ENCODE measurements around the gene GNRH2. TPM values are rescaled to one million over a fixed set of nuclear protein-coding genes. Genes with fewer than 3 reads are reported as not detected.
A peak's percentile ranks its signal among the peaks of the same experiment; 100 is the strongest.

GNRH2 gene
- total RNA-seq, 1 donor from 2014 or later, result 0.37 TPM

GRCh38 chr20:3077618-3078134 is 34.3 kb downstream of the GNRH2 start:
- H3K27ac ChIP-seq, result no peak overlapping the region
- DNase-seq (ENCODE audit: low spot score), result no peak
- H3K27me3 Mint-ChIP-seq (ENCODE audit: insufficient read depth, low read depth), result peaks cover 27% of the 10 kb centered on the region
- H3K36me3 ChIP-seq, result no peaks in the 10 kb centered on the region
- TF ChIP-seq EZH2 (IDR thresholded peaks at IDR 0.05) (no peak), CTCF (IDR thresholded peaks at IDR 0.05) (no peak), EZH2phosphoT487 (IDR thresholded peaks at IDR 0.05) (no peak)
- H3K79me2 ChIP-seq (ENCODE audit: low read depth), result no peaks in the 10 kb centered on the region
- H3K27me3 ChIP-seq, result peaks cover 71% of the 10 kb centered on the region
- H3K27ac Mint-ChIP-seq, result no peak overlapping the region
- H3K9me3 Mint-ChIP-seq, result peaks cover 2% of the 10 kb centered on the region
- H3K36me3 Mint-ChIP-seq, result no peaks in the 10 kb centered on the region
- no peak overlapping the region for H2AFZ ChIP-seq (replicated peaks)
- no peak overlapping the region for H3K4me2 ChIP-seq
- H3K4me3 ChIP-seq, result no peak overlapping the region
- H3K9me3 ChIP-seq (ENCODE audit: low read depth), result no peaks in the 10 kb centered on the region
- H3K4me1 ChIP-seq, result no peaks in the 10 kb centered on the region
- peaks cover 5% of the 10 kb centered on the region for H3K4me1 Mint-ChIP-seq
- no peak overlapping the region for H3K4me3 Mint-ChIP-seq
- H4K20me1 ChIP-seq (ENCODE audit: low read depth), result no peaks in the 10 kb centered on the region
- H3K9ac ChIP-seq, result no peak overlapping the region
- H3F3A ChIP-seq (ENCODE audit: low read depth), result no peaks in the 10 kb centered on the region

GRCh38 chr20:3080939-3081388 is 37.5 kb downstream of the GNRH2 start:
- H3K9me3 Mint-ChIP-seq, result peaks cover 2% of the 10 kb centered on the region
- Histone ChIP-seq H3K4me3 (no peak overlapping the region), H3K27me3 (peaks cover 73% of the 10 kb centered on the region), H3K4me1 (no peaks in the 10 kb centered on the region), H3K79me2 (ENCODE audit: low read depth) (no peaks in the 10 kb centered on the region), H3K4me2 (no peak overlapping the region), H3K27ac (no peak overlapping the region), H3K9ac (no peak overlapping the region), H3K9me3 (ENCODE audit: low read depth) (no peaks in the 10 kb centered on the region), H2AFZ (replicated peaks) (no peak overlapping the region), H3K36me3 (no peaks in the 10 kb centered on the region), H3F3A (ENCODE audit: low read depth) (no peaks in the 10 kb centered on the region), H4K20me1 (ENCODE audit: low read depth) (no peaks in the 10 kb centered on the region)
- DNase-seq (ENCODE audit: low spot score), result no peak
- peaks cover 31% of the 10 kb centered on the region for H3K27me3 Mint-ChIP-seq (ENCODE audit: insufficient read depth, low read depth)
- H3K4me3 Mint-ChIP-seq, result no peak overlapping the region
- H3K27ac Mint-ChIP-seq, result no peak overlapping the region
- H3K4me1 Mint-ChIP-seq, result no peaks in the 10 kb centered on the region
- H3K36me3 Mint-ChIP-seq, result no peaks in the 10 kb centered on the region
- TF ChIP-seq EZH2phosphoT487 (IDR thresholded peaks at IDR 0.05) (no peak), EZH2 (IDR thresholded peaks at IDR 0.05) (no peak), CTCF (IDR thresholded peaks at IDR 0.05) (no peak)

- H3K27ac ChIP-seq, result no peak overlapping the region
- Mint-ChIP-seq H3K27ac (no peak overlapping the region), H3K9me3 (peaks cover 2% of the 10 kb centered on the region), H3K36me3 (no peaks in the 10 kb centered on the region), H3K4me1 (no peaks in the 10 kb centered on the region), H3K4me3 (peak overlapping the region; percentile 79), H3K27me3 (ENCODE audit: insufficient read depth, low read depth) (peaks cover 31% of the 10 kb centered on the region)
- no peak overlapping the region for H3K4me2 ChIP-seq
- no peaks in the 10 kb centered on the region for H4K20me1 ChIP-seq (ENCODE audit: low read depth)
- H3K4me1 ChIP-seq, result no peaks in the 10 kb centered on the region
- H2AFZ ChIP-seq (replicated peaks), result no peak overlapping the region
- no peak overlapping the region for H3K4me3 ChIP-seq
- H3F3A ChIP-seq (ENCODE audit: low read depth), result no peaks in the 10 kb centered on the region
- no peak for DNase-seq (ENCODE audit: low spot score)
- TF ChIP-seq CTCF (IDR thresholded peaks at IDR 0.05), result no peak
- TF ChIP-seq EZH2phosphoT487 (IDR thresholded peaks at IDR 0.05), result no peak
- no peak for TF ChIP-seq EZH2 (IDR thresholded peaks at IDR 0.05)
- H3K9ac ChIP-seq, result no peak overlapping the region
- no peaks in the 10 kb centered on the region for H3K79me2 ChIP-seq (ENCODE audit: low read depth)
- H3K27me3 ChIP-seq, result peaks cover 73% of the 10 kb centered on the region
- H3K9me3 ChIP-seq (ENCODE audit: low read depth), result no peaks in the 10 kb centered on the region
- no peaks in the 10 kb centered on the region for H3K36me3 ChIP-seq
Measured at GRCh38 chr20:3081641-3082040, 38.2 kb downstream of the GNRH2 start.

All from neural progenitor cell (in vitro differentiated cells).